GM19328 (cell line): ENCODE results near the gene TGOLN2.
"Not testable (repeated sequence)": the region's sequence is repeated elsewhere in the genome, so short reads cannot be mapped to it uniquely, and the experiment has no call there.

ENCODE experiments used
- ATAC-seq: cut with Tn5 transposase; IDR thresholded peaks from one replicate; pipeline ENCODE4 v1.9.1; 2021; ENCODE audit warnings: mild to moderate bottlenecking, moderate library complexity; ENCODE audit not compliant: unreplicated experiment

Gene TGOLN2

DNA sequence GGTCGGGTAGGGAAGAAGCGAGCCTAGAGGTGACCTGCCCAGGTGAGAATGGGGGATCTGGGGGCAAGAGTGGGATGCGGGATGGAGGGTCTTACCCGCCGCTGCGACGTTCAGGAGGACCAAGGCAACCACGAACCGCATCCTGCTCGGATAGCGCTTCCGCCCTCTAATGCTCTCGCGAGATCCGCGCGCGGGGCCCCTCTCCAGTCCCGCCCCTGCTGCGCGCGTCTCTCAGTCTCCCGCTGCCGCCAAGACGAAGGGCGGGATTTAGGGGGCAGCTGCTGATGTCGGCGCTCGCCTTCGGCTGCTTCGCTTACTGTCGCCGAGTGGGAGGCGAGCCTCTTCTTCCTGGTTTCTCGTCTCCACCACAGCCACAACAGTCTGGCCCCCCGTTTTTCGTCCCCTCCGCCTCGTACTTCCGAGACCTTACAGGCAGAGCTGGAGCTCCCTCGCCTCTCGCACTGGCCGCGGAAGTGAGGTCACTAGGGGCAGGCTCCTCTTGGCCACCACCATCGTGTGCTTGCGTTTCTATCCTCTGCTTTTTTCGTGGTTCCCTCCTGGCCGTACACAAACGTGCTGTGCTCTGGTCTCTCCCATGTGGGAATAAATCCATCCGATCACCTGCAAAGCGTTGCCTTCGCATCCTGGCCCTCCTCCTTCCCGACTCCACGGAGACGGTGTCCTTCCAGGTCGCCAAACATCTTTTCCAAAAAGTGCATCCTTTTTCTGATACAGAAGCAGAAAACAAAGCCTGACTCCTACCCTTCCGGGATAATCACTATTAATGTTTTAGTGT is at the start of gene TGOLN2:
Gene TGOLN2, minus strand, starts transcription at position 168 of the 796 bp plus-strand sequence. Its CDS starts 27 bp downstream, at position 141.
- peak; percentile 74 for ATAC-seq

DNA sequence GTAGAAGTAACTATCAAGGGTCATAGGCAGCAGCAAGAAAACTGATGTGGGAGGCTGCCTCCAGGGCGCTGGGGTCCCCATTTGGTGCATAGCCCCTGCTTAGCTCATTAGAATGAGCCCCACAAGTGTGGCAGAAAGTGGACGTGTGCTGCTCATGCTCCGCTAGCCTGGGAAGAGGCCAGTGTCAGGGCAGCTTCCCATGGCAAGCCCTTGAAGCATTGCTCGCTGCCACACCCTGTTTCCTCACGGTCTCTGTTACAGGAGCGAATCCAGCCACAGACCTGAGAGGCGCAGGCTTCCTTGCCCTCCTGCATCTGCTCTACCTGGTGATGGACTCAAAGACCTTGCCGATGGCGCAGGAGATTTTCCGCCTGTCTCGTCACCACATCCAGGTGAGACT is 49.3 kb upstream of the TGOLN2 start:
- no peak for ATAC-seq

DNA sequence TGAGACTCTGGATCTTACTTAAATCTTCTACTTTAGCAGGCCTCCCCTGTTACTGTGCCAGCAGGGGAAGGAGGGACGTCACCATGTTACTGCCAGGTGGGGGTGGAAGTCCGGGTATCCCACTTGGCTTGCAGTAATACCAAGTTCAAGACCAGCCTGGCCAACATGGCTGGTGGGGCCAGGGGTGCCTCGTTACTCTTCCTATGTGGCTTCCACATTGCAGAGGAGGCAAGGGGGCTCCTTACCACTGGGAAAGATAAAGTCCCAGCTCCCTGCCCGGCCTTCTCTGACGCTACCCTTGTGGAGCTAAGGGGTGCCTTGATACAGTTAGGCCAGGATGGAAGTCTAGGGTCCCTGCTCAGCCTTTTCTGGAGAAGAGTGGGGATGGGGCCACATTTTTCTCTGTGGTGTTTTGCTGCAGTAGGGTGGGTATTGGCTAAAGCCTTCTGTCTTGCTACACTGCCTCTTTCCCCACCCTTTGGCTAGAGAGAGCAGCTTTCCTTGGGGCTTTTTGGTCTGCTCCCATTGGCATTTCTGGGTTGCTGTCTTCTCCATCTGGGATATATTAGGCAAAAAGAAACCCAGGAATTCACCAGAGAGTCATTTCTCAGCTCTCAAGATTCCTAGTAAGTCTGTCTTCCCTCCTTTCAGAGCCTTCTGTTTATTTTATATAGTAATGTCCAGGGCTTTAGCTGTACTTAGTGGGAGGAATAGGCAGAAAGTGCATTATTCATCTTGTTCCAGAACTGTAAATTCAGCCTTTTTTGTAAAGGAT is 48.7 kb upstream of the TGOLN2 start:
- ATAC-seq: no peak

DNA sequence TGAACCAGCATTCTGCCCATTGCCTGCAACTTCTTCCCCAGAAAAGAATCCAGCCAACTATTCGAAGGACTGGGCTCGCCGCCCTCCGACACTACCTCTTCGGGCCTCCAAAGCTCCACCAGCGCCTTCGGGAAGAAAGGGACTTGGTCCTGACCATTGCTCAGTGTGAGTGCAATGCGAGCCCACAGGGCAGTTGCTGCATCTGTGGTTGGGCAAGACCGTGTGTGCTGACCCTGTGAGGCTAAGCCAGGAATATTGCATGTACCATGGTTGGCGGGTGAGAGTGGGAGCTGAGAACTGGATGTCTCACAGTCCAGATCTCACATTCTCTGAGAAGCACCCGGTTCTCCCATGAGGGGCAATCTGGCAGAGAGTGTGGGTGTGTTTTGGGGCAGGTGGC is 43.3 kb upstream of the TGOLN2 start:
- ATAC-seq: no peak

DNA sequence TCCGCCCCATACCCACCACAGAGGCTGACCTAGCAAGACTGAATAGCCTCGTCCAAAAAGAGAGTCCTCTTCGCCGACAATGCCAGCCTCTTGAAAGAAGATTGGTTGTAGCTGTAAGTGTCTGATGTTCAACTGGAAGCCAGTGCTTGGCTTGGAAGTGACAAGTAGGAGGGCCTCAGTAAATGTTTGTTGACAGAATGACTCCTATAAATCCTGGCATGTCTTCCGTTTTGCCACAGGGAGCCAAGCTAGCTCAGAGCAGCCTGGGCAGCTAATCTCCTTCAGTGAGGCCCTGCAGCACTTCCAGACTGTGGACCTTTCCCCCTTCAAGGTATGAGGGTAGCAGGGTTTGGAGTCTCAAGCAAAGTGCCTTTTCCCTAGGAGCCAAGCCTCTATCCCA is 41.7 kb upstream of the TGOLN2 start:
- ATAC-seq: no peak

DNA sequence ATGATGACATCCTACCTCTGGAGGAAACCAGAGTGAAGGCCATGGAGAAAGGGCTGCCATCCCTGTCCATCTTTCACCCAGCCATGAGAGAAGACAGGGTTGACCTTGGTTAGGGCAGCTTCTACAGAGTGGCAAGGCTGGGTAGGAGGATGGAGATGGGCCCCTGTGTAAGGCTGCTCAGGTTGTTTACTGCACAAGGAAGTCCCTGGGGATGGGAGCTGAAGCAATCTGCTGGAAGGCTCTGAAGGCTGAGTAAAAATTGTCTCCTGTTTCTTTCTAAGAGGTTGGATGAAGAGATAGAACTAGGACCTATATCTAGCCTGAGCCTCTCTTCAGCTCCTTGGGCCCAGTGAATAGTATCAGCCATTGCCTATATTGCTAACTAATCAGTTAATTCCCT is 41.1 kb upstream of the TGOLN2 start:
- ATAC-seq: no peak

DNA sequence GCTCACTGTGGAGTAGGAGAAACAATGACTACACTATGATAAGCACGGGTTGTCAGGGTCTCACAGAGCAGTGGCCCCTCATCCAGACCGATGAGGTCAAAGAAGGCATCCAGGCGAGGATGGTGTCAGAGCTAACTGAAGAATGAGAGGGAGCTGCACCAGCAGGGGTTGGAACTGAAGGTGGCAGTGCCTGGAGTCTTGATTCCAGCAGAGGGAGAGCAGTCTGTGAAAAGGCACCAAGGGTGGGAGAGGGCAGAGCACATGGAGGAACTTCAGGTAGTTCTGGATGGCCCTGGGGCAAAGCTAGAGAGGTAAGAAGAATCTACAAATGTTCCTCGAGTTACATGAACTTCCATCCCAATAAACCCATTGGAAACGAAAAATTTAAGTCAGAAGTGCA is 39.4 kb upstream of the TGOLN2 start:
- ATAC-seq: no peak

DNA sequence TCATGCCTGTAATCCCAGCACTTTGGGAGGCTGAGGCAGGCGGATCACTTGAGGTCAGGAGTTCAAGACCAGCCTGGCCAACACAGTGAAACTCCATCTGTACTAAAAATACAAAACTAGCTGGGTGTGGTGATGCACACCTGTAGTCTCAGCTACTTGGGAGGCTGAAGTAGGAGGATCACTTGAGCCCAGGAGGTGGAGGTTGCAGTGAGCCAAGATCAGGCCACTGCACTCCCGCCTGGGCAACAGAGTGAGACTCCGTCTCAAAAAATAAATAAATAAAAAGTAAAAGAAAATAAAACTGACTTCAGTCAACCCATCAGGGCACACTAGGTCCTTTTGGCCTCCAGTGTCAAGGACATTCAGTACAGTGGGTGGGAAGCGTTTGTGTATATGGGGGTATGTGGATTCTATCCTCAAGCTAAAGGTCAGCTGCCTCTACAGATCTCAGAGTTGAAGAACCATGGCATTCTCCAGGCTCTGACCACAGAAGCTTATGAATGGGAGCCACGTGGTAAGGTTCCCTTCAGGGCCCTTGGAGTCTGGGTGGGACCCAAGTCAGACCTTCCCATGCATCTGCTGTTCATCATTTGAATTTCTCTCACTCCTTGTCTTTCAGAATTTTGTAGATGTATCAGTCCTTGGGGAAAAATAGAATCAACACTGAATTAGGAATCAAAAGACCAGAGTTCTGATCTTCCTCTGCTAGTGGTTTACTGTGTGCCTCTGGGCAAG is 35.0 kb upstream of the TGOLN2 start:
- not testable (repeated sequence) for ATAC-seq

DNA sequence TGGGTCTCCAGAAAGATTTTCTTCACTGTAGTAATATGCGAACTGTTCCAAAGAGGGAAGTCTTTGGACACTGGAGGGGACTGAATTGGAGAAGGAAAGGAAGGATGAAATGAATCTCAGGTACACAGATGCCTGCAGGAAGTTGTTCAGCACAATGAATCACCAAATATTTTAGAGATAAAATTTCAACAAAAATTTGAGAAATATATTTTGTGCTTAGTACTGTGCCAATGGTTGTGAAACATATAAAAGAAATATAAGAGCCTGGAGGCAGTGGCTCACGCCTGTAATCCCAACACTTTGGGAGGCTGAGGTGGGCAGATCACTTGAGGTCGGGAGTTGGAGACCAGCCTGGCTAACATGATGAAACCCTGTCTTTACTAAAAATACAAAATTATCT is 29.9 kb upstream of the TGOLN2 start:
- no peak for ATAC-seq

DNA sequence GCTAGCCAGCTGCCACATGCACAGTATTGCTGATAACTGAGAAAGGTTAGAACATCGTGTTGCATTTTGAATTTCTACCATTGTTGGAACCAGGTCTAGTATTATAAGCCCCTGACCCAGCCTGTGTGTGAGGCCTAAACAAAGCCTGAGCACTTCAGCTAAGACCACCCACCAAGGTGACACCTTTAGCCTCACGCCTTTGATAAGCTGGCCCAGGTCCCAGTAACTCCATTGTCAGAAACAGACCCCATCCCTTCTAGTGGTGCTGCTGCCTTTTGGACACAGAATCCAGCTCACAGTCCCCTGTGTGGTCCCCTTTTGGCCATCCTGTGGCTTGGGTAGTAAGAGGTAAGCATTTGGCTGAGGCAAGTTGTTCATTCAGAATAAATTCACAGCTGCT is 28.4 kb upstream of the TGOLN2 start:
- no peak for ATAC-seq

DNA sequence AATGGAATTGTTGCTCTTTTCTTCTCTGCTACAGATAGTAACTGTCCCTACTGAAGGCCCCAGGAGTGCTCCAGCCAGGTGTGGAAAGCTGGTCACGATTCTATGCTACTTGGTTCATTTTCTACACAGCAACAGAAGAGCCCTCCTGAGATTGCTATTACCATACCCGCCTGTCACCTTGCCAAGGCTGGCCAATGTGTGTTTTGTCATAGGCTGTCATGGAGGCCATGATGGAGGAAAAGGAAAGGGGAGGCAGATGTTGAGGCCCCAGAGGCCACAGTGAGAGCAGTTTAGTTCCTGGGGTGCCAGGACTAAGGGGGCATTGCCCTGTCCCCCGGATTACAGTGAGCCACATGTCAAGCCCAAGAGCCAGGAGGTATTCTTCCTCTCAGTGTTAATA is 27.7 kb upstream of the TGOLN2 start:
- no peak for ATAC-seq

DNA sequence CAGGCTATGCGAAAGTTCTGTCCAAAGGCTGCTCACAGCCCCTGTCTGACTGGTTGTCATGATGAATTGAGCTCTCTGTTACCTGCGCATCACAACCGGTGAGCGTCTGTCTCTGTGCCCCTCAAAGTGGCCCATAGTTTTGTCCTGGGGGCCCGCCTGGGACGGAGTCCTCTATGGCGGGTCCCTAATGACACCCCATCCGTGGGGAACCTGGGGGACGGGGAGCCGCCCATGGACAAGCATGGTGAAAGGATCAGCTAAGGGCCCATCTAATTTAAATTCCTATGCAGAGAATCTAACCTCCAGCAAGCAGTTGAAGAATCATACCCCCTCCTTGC is 27.3 kb upstream of the TGOLN2 start:
- no peak for ATAC-seq

DNA sequence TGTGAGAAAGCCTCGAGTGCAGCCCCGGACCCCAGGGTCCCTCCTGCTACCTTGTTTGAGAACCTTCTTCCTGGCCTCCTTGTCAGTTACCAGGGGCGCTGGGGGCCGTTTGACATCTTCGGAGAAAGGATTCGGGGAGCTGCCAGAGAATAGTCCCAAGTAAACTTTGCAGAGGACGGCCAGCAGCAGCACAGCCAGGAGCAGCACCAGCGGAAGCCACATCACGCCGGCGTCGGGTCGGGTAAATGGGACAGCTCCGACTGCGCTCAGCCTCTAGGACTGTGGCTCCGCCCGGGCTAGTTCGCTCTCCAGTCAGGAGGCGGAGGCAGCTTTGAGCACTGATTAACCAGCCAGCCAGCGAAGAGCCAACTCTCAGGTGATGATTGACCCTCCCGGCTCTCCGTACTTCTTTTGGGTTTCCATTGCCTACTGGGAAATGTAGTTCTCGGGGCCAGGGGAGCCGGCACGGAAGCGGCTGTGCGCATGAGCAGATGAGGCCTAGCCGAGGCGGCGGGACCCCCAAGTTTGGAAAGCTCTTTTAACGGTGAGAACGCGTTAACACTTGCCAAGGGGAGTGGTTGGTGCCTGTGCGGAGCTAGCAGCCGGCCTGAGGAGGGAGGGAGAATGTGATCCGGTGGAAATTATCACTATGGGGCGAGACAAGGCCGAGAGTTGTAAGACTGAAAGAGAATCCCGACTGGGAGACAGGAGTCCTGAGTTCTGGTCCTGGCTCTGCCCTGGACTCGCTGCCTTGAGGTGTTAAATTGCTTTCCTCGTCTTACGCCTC is 26.7 kb upstream of the TGOLN2 start, which contains the start of the genes ELMOD3 and RETSAT:
Gene ELMOD3, plus strand, starts transcription at position 484 of the 787 bp plus-strand sequence. CDS start 2,430 bp downstream, outside the sequence.
Gene RETSAT, minus strand, starts transcription at position 243 of the 787 bp plus-strand sequence. Its CDS starts 21 bp downstream, at position 222.
- peak; percentile 98 for ATAC-seq

DNA sequence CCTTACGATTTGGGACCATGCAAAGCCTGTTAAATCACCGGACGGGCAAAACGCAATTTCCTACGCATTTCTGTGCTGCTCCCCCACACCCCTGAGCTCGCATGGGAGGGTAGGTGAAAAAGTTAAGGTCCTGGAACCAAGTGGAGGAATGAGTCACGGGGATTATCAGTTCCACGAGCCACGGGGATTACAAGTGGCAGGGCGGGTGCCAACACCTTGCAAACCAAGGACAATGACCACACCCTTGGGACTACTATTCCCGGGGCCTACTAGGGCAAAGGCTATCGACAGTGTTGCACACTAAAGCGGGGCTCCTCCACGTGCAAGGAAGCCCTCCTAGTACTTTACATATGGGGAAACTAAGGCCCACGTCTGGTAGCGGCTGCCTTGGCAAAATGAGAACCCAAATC is 26.1 kb upstream of the TGOLN2 start:
- ATAC-seq: no peak

DNA sequence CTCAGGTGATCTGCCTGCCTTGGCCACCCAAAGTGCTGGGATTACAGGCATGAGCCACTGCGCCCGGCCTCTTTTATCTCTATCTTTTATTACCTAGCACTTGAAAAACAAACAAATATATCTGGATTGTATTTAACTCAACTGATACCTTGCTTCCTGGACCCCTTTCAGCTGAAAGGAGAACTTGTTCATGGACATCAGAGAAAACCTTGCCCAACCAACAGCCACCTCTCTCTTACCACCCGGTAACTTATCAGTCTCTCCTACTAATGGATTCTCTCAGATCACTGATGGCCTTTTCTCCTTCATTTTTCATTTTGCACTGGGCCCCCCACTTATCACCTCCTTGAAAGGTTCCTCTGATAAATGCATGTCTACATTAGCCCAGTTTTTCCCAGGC is 19.8 kb upstream of the TGOLN2 start:
- ATAC-seq: no peak

DNA sequence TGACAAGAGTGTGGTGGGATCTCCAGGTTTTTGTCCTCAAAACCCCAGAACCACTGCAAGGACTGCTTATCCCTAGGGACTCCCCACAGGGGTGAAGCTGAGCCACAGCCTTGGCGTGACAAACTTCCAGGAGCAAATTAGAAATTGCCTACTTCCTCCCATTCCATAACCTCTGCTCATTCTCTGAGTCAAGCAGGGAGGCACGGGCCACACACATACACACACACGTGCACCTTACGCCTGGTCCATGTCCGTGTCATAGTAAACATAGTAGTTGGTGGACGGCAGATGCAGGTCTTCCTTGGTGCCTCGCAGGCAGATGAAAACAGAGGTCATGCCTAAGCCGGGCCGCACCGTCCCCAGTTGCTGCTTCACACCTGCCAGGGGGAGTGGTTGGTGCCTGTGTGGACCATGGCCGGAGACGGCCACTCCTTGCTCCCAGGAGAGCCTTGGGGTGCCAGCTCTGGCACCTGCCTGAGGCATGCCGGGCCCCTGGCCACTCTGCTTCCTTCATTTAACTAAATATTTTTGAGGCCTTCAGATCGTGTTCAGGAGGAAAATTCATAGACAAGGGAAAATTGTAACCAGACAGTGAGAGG is 16.7 kb upstream of the TGOLN2 start:
- ATAC-seq: no peak

DNA sequence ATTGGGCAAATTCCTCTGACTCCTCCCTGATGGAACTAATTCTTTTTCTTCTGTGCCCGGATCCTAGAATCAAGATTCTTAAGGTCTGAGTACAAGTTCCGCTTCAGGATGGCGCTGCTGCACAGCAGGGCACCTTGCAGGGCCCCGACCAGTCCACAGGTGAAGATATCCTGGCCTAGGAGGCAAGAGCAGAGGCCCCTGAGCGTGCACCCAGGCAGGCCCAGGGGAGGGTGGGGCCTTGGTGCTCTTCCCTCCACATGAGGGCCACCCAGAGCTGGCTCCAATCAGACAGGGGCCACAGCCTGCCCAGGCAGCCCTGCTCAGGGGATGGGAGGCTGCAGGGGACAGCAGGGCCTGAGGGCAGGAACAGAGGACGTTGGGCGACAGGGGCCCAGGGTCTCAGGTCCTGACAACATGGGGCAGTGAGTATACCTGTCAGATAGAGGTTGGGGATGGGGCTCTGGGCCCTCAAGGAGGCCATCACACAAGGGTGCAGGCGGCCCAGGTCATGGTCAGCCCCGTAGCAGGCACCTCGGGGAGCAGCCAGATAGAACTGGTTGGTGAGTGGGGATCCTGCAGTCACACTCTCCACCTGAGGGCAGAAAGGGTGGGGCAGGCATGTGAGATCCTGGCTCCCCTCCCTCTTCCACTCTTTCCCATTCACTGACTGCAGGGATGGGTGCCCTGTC is 15.6 kb upstream of the TGOLN2 start:
- not testable (repeated sequence) for ATAC-seq

DNA sequence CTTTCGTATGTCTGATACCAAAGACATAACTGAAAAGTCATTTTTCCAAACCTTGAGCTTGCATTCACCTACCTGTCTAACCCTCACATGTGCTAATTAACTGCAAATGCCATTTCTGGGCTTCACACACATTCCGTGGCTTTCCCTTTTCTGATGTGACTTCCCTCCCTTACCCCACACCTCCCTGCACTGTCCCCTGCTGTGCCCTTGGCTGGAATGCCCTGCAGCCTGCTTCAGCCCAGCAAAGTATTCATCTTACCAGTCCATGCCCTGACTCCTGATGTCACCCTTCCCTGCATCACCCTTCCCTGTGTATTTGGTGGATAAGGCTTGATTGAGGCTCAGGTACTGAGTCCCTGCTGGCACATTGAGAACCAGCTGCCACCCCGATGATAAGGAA is 14.4 kb upstream of the TGOLN2 start:
- ATAC-seq: no peak

DNA sequence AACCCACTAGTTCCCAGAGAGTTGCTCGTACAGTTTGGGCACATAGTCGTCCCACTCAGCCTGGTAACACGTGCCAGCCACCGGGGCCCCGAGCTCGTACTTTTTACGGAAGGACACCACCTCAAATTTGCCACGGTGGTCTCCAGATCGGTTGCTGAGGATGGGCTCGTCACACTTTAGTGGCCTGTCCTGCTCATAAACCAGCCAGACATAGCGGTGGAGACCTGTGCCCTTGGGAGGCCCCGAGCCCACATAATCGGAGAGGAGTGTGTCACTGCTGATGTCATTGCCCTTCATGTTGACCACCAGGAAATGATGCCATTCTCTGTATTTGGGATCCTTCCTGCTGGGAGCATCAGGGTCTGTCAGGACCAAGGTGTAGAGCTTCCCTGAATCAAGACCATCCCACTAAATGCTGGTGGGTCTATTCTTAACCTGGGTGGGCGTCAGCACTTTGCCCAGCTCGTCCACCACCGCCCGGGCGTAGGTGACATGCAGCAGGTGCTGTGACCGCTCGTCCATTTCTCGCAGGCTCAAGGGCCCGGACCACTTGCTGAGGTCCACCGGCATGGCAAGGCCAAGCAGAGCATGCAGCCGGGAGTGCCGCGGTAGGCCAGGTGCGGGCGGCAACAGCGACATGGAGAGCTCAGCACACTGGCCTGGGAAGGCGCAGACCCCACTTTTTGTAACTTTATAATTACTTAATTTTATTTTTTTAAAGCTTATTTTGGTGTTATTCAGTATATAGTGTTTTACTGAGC is 13.7 kb upstream of the TGOLN2 start:
- ATAC-seq: no peak
